ENCODE data around the gene TTC34.
"Not testable (repeated sequence)": the region's sequence is repeated elsewhere in the genome, so short reads cannot be mapped to it uniquely, and the experiment has no call there.

TTC34 gene

GRCh38 chr1:2655598-2656434, 145.7 kb downstream of the TTC34 start:
- not testable (repeated sequence) for DNase-seq

- DNase-seq, result not testable (repeated sequence)
Observed at GRCh38 chr1:2654443-2654948, 147.0 kb downstream of the TTC34 start.

- not testable (repeated sequence) for DNase-seq
Observed at GRCh38 chr1:2653741-2654442, 147.6 kb downstream of the TTC34 start.

- not testable (repeated sequence) for DNase-seq
Observed at GRCh38 chr1:2652926-2653571, 148.4 kb downstream of the TTC34 start.

- DNase-seq, result not testable (repeated sequence)
Observed at GRCh38 chr1:2652152-2652925, 149.2 kb downstream of the TTC34 start.

GRCh38 chr1:2650967-2651645, 150.4 kb downstream of the TTC34 start:
- DNase-seq, result no peak

GRCh38 chr1:2646837-2647236, 154.7 kb downstream of the TTC34 start:
- no peak for DNase-seq

GRCh38 chr1:2645776-2646175, 155.7 kb downstream of the TTC34 start:
- DNase-seq, result no peak

GRCh38 chr1:2645143-2645542, 156.3 kb downstream of the TTC34 start:
- DNase-seq, result no peak

- no peak for DNase-seq
Observed at GRCh38 chr1:2644591-2645101, 156.8 kb downstream of the TTC34 start.

GRCh38 chr1:2644171-2644570, 157.3 kb downstream of the TTC34 start:
- DNase-seq, result no peak

- no peak for DNase-seq
Observed at GRCh38 chr1:2643414-2644077, 157.9 kb downstream of the TTC34 start.

- peak; percentile 94 for DNase-seq
Observed at GRCh38 chr1:2642560-2643413, 158.7 kb downstream of the TTC34 start.

- no peak for DNase-seq
Observed at GRCh38 chr1:2642131-2642559, 159.3 kb downstream of the TTC34 start.

- no peak for DNase-seq
Observed at GRCh38 chr1:2641381-2642130, 159.9 kb downstream of the TTC34 start.

GRCh38 chr1:2640626-2641025, 160.9 kb downstream of the TTC34 start:
- DNase-seq, result no peak

- DNase-seq, result no peak
Observed at GRCh38 chr1:2639607-2640521, 161.6 kb downstream of the TTC34 start.

- no peak for DNase-seq
Observed at GRCh38 chr1:2639203-2639602, 162.3 kb downstream of the TTC34 start.

Data from suppressor macrophage treated with lipopolysaccharide for 4 hours (primary cell).